Spleen (tissue), 11 donors: ENCODE results near the gene IL3RA. TPM values are rescaled to one million over a fixed set of nuclear protein-coding genes. Genes with fewer than 3 reads are reported as not detected.

Source experiments
- DNase-seq: peaks from one replicate; pipeline ENCODE4 v3.0.0-alpha.2; 2020
- H3K27ac ChIP-seq, 8 donors: fragments of 200-600 bp; sonication (generic) in 7 of 8; 1 replicate in 4 of 8; 2 replicates in 4 of 8; pipeline versions ENCODE4 v1.5.0 to v1.8.0; 2016 to 2021; ENCODE audit warnings: inconsistent platforms in 4 of 8, mild to moderate bottlenecking in 4 of 8, moderate library complexity in 1 of 8
- H3K27me3 ChIP-seq, 7 donors: fragments of 200-600 bp; sonication (generic) in 6 of 7; replicated peaks in 1 of 7; 1 replicate in 4 of 7; 2 replicates in 3 of 7; pipeline versions ENCODE4 v1.5.0 to v1.8.0; 2016 to 2021; ENCODE audit warnings: inconsistent platforms in 3 of 7, mild to moderate bottlenecking in 1 of 7
- H3K36me3 ChIP-seq, 6 donors: fragments of 200-600 bp; sonication (generic) in 5 of 6; 1 replicate in 4 of 6; 2 replicates in 2 of 6; pipeline versions ENCODE4 v1.5.0 to v1.8.0; 2016 to 2021; ENCODE audit warnings: inconsistent platforms in 2 of 6
- H3K4me1 ChIP-seq, 6 donors: fragments of 200-600 bp; sonication (generic) in 5 of 6; 1 replicate in 3 of 6; 2 replicates in 3 of 6; pipeline versions ENCODE4 v1.5.0 to v1.8.0; 2016 to 2021; ENCODE audit warnings: inconsistent platforms in 3 of 6
- H3K4me3 ChIP-seq, 8 donors: fragments of 200-600 bp; sonication (generic) in 7 of 8; 1 replicate in 4 of 8; 2 replicates in 4 of 8; pipeline versions ENCODE4 v1.5.0 to v1.8.0; 2016 to 2021; ENCODE audit warnings: inconsistent platforms in 4 of 8, mild to moderate bottlenecking in 4 of 8, moderate library complexity in 2 of 8
- H3K9me3 ChIP-seq, 8 donors: fragments of 200-600 bp; sonication (generic) in 7 of 8; 1 replicate in 4 of 8; 2 replicates in 4 of 8; pipeline versions ENCODE4 v1.5.0 to v1.8.0; 2016 to 2021; ENCODE audit warnings: inconsistent platforms in 4 of 8
- POLR2A ChIP-seq, 3 donors: fragments of 450-650 bp; IDR thresholded peaks; one replicate each; pipeline ENCODE4 v1.5.1; 2017; ENCODE audit warnings: antibody characterized with exemption in 3 of 3, mild to moderate bottlenecking in 1 of 3
- POLR2AphosphoS5 ChIP-seq, 3 donors: sonication (generic); formaldehyde crosslinking; IDR thresholded peaks; one replicate each; pipeline ENCODE4 v1.5.1; 2017; ENCODE audit warnings: antibody characterized with exemption in 3 of 3
- WGBS, 5 donors: extraction: QIAGEN DNeasy Blood & Tissue Kit in 3 of 5; methylation state at CpG; one replicate each; pipeline versions ENCODE4 v1.1.5 to v1.1.7; 2013 to 2018; 5-methylcytosine and 5-hydroxymethylcytosine counted together
- intact Hi-C: fragments of 100-400 bp; cut with DNase I; formaldehyde crosslinking; loops from one replicate; pipeline ENCODE4 v1.15.0; 2023; ENCODE audit warnings: low total_unique reads
- polyA plus RNA-seq, 3 donors: library from polyadenylated mRNA; stranded (reverse); fragments of 200-250 nt; gene quantifications; one replicate each; pipeline ENCODE4 v1.2.1, GENCODE V29; 2013
- total RNA-seq, 7 donors: library from RNA; depleted of rRNA in 3 of 7; stranded (reverse); fragments of >200 nt in 3 of 7; fragmentation: NEBNext Ultra II Directional in 4 of 7; extraction: Animal tissue kit (Norgen Biotek cat#: 25700) in 4 of 7; gene quantifications; one replicate each; pipeline versions ENCODE4 v1.1.0 to v1.2.1, GENCODE V29; 2016 to 2021
- TF ChIP-seq, protein P1 (sequence below), 11 experiments: fragments of 200-600 bp in 7 of 11; fragments of 450-650 bp in 4 of 11; sonication (generic) in 4 of 11; IDR thresholded peaks in 8 of 11; conservative IDR thresholded peaks in 3 of 11; 1 replicate in 7 of 11; 2 replicates in 4 of 11; pipeline versions ENCODE4 v1.4.0 to v1.8.0; 2016 to 2021; ENCODE audit warnings: antibody characterized with exemption in 11 of 11, inconsistent platforms in 4 of 11, mild to moderate bottlenecking in 1 of 11
- donor health status: healthy with polysubstance abuse.
- donor health status: DM: no; HTN: no; CAD: no; lungs with moderate emphysema.
- donor health status: DM: no; HTN: no; CAD: no.
- donor health status: Bipolar disorder and iron deficiency.
- donor health status: healthy.
- donor health status: DM: no; HTN: no; CAD: no.
- donor health status: DM: yes; HTN: yes; CAD: no.

The IL3RA gene
- total and polyA plus RNA-seq, 10 donors, result 2.4 to 11.2 (median 7.0) TPM

DNA sequence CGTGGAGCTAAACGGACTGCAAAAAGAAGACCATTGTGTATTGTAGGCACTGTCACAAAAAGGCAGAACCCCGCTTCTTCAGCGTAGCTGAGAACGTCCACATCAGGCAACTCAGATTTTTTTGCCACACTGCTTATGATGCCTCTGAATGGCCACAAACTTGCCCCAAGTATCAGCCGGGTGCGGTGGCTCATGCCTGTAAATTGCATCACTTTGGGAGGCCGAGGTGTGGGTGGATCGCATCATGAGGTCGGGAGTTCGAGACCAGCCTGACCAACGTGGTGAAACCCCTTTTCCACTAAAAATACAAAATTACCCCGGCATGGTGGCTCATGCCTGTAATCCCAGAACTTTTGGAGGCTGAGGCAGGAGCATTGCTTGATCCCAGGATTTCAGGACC, 14.9 kb upstream of the IL3RA start:
- Histone ChIP-seq H3K27ac (no peak overlapping the region), H3K27me3 (peaks cover 0 to 32% (median 0%) of the 10 kb centered on the region in 7 donors), H3K4me1 (peaks cover 0 to 34% (median 7%) of the 10 kb centered on the region in 6 donors), H3K4me3 (no peak overlapping the region), H3K36me3 (no peaks in the 10 kb centered on the region), H3K9me3 (no peaks in the 10 kb centered on the region)
- intact Hi-C loops, result no loop called here
- TF ChIP-seq, protein P1, sequence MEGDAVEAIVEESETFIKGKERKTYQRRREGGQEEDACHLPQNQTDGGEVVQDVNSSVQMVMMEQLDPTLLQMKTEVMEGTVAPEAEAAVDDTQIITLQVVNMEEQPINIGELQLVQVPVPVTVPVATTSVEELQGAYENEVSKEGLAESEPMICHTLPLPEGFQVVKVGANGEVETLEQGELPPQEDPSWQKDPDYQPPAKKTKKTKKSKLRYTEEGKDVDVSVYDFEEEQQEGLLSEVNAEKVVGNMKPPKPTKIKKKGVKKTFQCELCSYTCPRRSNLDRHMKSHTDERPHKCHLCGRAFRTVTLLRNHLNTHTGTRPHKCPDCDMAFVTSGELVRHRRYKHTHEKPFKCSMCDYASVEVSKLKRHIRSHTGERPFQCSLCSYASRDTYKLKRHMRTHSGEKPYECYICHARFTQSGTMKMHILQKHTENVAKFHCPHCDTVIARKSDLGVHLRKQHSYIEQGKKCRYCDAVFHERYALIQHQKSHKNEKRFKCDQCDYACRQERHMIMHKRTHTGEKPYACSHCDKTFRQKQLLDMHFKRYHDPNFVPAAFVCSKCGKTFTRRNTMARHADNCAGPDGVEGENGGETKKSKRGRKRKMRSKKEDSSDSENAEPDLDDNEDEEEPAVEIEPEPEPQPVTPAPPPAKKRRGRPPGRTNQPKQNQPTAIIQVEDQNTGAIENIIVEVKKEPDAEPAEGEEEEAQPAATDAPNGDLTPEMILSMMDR (IDR thresholded peaks at IDR 0.05 in 8 of 11, conservative IDR thresholded peaks at IDR 0.05 in 3 of 11), result no peak
- TF ChIP-seq POLR2AphosphoS5 (IDR thresholded peaks at IDR 0.05) (no peak), POLR2A (IDR thresholded peaks at IDR 0.05) (no peak)
- no peak for DNase-seq
- 72 to 83% (median 76%) methylated on average over 13 of the region's 13 CpGs for WGBS, 5 donors

DNA sequence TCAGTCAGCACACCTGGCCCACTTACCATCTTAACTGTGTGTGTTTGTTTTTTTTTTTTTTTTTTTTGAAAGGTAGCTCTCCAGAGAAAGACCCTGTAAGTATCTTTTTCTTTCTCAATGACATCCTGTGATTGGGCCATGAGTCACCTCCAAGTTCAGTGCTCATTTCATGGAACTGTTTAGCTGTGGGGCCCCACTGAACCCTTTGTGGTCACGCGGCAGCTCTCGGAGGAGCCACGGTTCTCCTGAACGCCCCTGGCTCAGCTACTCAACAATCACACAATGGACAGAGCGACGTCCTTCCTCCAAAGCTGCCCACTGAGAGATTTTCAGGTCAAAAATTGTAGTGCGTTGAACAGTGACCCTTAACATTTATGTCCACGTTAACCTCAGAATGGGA, 14.2 kb upstream of the IL3RA start:
- H3K9me3 ChIP-seq, result no peaks in the 10 kb centered on the region
- 44 to 61% (median 57%) methylated on average over 9 of the region's 9 CpGs for WGBS, 5 donors
- H3K4me1 ChIP-seq, result peaks cover 0 to 33% (median 7%) of the 10 kb centered on the region in 6 donors
- TF ChIP-seq POLR2A (IDR thresholded peaks at IDR 0.05), result no peak
- TF ChIP-seq POLR2AphosphoS5 (IDR thresholded peaks at IDR 0.05), result no peak
- TF ChIP-seq, protein P1 (IDR thresholded peaks at IDR 0.05 in 8 of 11, conservative IDR thresholded peaks at IDR 0.05 in 3 of 11), result no peak
- no peak for DNase-seq
- intact Hi-C loops, result no loop called here
- no peaks in the 10 kb centered on the region for H3K36me3 ChIP-seq
- H3K27ac ChIP-seq, result no peak overlapping the region
- H3K4me3 ChIP-seq, result no peak overlapping the region
- H3K27me3 ChIP-seq, result peaks cover 0 to 37% (median 0%) of the 10 kb centered on the region in 7 donors

DNA sequence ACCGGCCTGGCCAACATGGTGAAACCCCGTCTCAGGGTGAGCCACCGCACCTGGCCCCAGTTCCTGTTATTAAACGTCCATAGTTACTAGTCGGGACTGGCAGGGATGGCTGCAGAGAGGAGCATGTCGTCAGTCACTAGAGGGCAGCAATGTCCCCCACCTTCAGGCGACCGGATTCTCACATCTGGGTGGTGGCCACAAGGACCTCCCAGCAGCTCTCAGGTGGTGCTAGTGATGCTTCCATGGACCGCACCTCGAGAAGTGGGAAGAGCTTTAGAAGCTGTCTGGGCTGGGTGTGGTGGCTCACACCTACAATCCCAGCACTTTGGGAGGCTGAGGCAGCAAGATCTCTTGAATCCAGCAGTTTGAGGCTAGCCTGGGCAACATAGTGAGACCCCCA, 13.3 kb upstream of the IL3RA start:
- 4 to 17% (median 4%) methylated on average over 4 to 10 of the region's 10 CpGs for WGBS, 5 donors
- peak; percentile 80 for DNase-seq

DNA sequence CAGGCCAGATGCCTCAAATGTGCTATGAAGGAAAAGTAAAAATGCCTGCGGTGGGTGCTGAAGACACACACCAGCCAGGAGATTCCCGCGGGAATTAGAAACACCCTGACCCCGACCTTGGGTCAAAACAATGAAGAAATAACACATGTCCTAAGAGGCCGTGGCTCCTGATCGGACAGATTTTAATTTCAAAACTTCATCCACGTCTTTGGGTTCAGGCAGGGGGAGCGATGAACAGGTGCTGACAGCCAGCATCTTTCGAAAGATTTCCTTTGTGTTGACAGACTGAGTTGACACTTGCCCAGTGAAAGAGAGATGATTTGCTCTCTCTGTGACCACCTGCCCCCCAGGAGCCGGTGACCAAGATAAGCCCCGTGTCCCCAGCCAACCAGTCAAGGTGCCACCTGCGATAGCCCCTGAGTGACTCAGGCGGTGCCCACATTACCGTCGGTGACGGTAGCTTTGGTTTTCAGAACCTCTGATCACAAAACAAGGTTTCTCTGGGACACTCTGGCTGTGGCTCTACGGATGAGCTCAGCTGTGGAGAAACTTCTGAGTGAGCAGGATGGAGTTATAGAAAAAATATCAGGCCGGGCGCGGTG, 11.0 kb upstream of the IL3RA start:
- peaks cover 0 to 33% (median 0%) of the 10 kb centered on the region in 7 donors for H3K27me3 ChIP-seq
- H3K36me3 ChIP-seq, result no peaks in the 10 kb centered on the region
- H3K9me3 ChIP-seq, result no peaks in the 10 kb centered on the region
- no peak for DNase-seq
- TF ChIP-seq, protein P1 (IDR thresholded peaks at IDR 0.05 in 8 of 11, conservative IDR thresholded peaks at IDR 0.05 in 3 of 11), result no peak
- TF ChIP-seq POLR2A (IDR thresholded peaks at IDR 0.05) (no peak), POLR2AphosphoS5 (IDR thresholded peaks at IDR 0.05) (no peak)
- 50 to 61% (median 53%) methylated on average over 19 to 20 of the region's 20 CpGs for WGBS, 5 donors
- H3K4me1 ChIP-seq, result peaks cover 0 to 42% (median 6%) of the 10 kb centered on the region in 6 donors
- intact Hi-C loops, result no loop called here
- H3K4me3 ChIP-seq, result no peak overlapping the region
- H3K27ac ChIP-seq, result peak overlapping the region in 1 of 8 donors; percentile 62

More for the DNA sequence above, 13.3 kb upstream of the IL3RA start:
- no peak for TF ChIP-seq POLR2A (IDR thresholded peaks at IDR 0.05)
- TF ChIP-seq, protein P1 (IDR thresholded peaks at IDR 0.05 in 8 of 11, conservative IDR thresholded peaks at IDR 0.05 in 3 of 11), result peak in 8 of 11 experiments; percentile 13 to 67 (median 49)
- TF ChIP-seq POLR2AphosphoS5 (IDR thresholded peaks at IDR 0.05), result peak in 1 of 3 donors; percentile 53
- no peaks in the 10 kb centered on the region for H3K36me3 ChIP-seq
- H3K27me3 ChIP-seq, result peaks cover 0 to 37% (median 0%) of the 10 kb centered on the region in 7 donors
- no peaks in the 10 kb centered on the region for H3K9me3 ChIP-seq
- H3K4me1 ChIP-seq, result peaks cover 0 to 36% (median 7%) of the 10 kb centered on the region in 6 donors
- no peak overlapping the region for H3K4me3 ChIP-seq
- intact Hi-C loops, result no loop called here
- no peak overlapping the region for H3K27ac ChIP-seq
